Measurements from ENCODE around the gene FAM120A. TPM values are rescaled to one million over a fixed set of nuclear protein-coding genes. Genes with fewer than 3 reads are reported as not detected.

FAM120A gene
- total and polyA plus RNA-seq, 2 donors (not counting 1 experiment from before 2014, with no cell fraction given) = 85.8 to 136 TPM

GRCh38 chr9:93505541-93506132, 54.2 kb downstream of the FAM120A start:
- TF ChIP-seq EZH2 (IDR thresholded peaks at IDR 0.05; ENCODE audit: low read length, missing control alignments) (no peak), CTCF (conservative IDR thresholded peaks at IDR 0.05 in 1 of 2, IDR thresholded peaks at IDR 0.05 in 1 of 2; ENCODE audit: low read depth in 1 of 2, low read length in 2 of 2) (no peak)
- no peaks in the 10 kb centered on the region for H3K9me3 ChIP-seq (ENCODE audit: control insufficient read depth, insufficient read depth, low read depth, low read length)
- H3K4me2 ChIP-seq (ENCODE audit: extremely low read depth, insufficient read depth, low read length) = no peak overlapping the region
- H2AFZ ChIP-seq (ENCODE audit: low read length) = no peak overlapping the region
- DNase-seq (ENCODE audit: low read depth in 2 of 2) = no peak
- H3K27ac ChIP-seq (ENCODE audit: insufficient read depth, low read length) = no peak overlapping the region
- H3K9ac ChIP-seq (ENCODE audit: insufficient read depth, low read length) = no peak overlapping the region
- H3K36me3 ChIP-seq (ENCODE audit: control insufficient read depth, insufficient read depth, low read length) = no peaks in the 10 kb centered on the region
- H3K27me3 ChIP-seq (ENCODE audit: control insufficient read depth, insufficient read depth, low read length) = no peaks in the 10 kb centered on the region
- H3K4me1 ChIP-seq (ENCODE audit: control insufficient read depth, extremely low read depth, insufficient read depth, low read length) = peaks cover under 1% of the 10 kb centered on the region
- H4K20me1 ChIP-seq (ENCODE audit: control insufficient read depth, extremely low read depth, insufficient read depth, low read length) = no peaks in the 10 kb centered on the region
- peaks cover 54% of the 10 kb centered on the region for H3K79me2 ChIP-seq (ENCODE audit: control insufficient read depth, insufficient read depth, low read length)
- H3K4me3 ChIP-seq (replicated peaks in 1 of 4; ENCODE audit: control extremely low read depth in 1 of 4, insufficient read depth in 1 of 4, low read depth in 3 of 4, low read length in 4 of 4) = no peak overlapping the region

DNA sequence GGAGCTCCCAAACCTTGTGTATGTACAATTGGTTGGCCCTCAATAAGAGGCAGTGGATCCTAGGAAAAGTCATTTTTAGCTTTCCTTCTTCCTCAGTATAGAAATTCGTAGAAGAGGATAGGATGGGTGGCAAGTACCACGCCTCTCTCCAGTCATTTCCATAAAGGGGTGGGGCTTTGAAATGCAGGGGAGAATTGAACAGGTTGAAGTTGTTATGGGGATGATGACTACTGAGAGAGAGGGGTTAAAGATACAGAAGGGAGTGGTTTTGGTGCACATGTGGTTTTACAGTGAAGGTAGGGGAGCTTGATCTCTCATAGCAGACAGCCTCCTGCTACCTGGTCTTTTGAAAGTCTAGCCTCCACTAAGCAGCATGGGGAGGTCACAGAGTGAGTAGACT, 56.3 kb downstream of the FAM120A start:
- no peak for DNase-seq (ENCODE audit: low read depth in 2 of 2)
- peaks cover 11% of the 10 kb centered on the region for H3K4me1 ChIP-seq (ENCODE audit: control insufficient read depth, extremely low read depth, insufficient read depth, low read length)
- no peaks in the 10 kb centered on the region for H3K9me3 ChIP-seq (ENCODE audit: control insufficient read depth, insufficient read depth, low read depth, low read length)
- H3K36me3 ChIP-seq (ENCODE audit: control insufficient read depth, insufficient read depth, low read length) = no peaks in the 10 kb centered on the region
- H3K27me3 ChIP-seq (ENCODE audit: control insufficient read depth, insufficient read depth, low read length) = no peaks in the 10 kb centered on the region
- no peak for TF ChIP-seq EZH2 (IDR thresholded peaks at IDR 0.05; ENCODE audit: low read length, missing control alignments)
- no peak for TF ChIP-seq CTCF (conservative IDR thresholded peaks at IDR 0.05 in 1 of 2, IDR thresholded peaks at IDR 0.05 in 1 of 2; ENCODE audit: low read depth in 1 of 2, low read length in 2 of 2)
- peaks cover 50% of the 10 kb centered on the region for H3K79me2 ChIP-seq (ENCODE audit: control insufficient read depth, insufficient read depth, low read length)
- H3K4me2 ChIP-seq (ENCODE audit: extremely low read depth, insufficient read depth, low read length) = no peak overlapping the region
- no peaks in the 10 kb centered on the region for H4K20me1 ChIP-seq (ENCODE audit: control insufficient read depth, extremely low read depth, insufficient read depth, low read length)
- H3K27ac ChIP-seq (ENCODE audit: insufficient read depth, low read length) = no peak overlapping the region
- no peak overlapping the region for H3K4me3 ChIP-seq (replicated peaks in 1 of 4; ENCODE audit: control extremely low read depth in 1 of 4, insufficient read depth in 1 of 4, low read depth in 3 of 4, low read length in 4 of 4)
- H3K9ac ChIP-seq (ENCODE audit: insufficient read depth, low read length) = no peak overlapping the region
- no peak overlapping the region for H2AFZ ChIP-seq (ENCODE audit: low read length)

DNA sequence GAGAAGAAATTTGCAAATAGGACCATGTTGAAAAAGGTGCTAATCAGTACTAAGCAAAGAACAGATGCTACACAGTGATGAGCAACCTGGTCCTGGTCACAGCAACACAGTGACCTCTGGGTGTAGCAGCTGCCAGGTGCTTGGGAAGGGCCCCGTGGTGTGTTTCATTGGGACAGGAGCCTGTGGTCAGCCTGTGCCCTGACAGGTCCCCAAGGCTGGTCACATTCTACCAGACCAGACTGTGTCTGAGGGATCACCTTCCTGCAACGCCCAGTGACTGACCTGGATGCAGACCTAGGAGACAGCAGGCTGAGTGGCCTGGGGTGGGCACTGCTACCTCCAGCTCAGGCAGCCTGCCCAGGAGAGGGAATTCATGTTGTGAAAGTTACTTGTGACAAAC, 56.7 kb downstream of the FAM120A start:
- H3K9me3 ChIP-seq (ENCODE audit: control insufficient read depth, insufficient read depth, low read depth, low read length) = no peaks in the 10 kb centered on the region
- H3K27ac ChIP-seq (ENCODE audit: insufficient read depth, low read length) = no peak overlapping the region
- H3K36me3 ChIP-seq (ENCODE audit: control insufficient read depth, insufficient read depth, low read length) = no peaks in the 10 kb centered on the region
- peaks cover 11% of the 10 kb centered on the region for H3K4me1 ChIP-seq (ENCODE audit: control insufficient read depth, extremely low read depth, insufficient read depth, low read length)
- no peaks in the 10 kb centered on the region for H4K20me1 ChIP-seq (ENCODE audit: control insufficient read depth, extremely low read depth, insufficient read depth, low read length)
- H3K4me2 ChIP-seq (ENCODE audit: extremely low read depth, insufficient read depth, low read length) = no peak overlapping the region
- H3K79me2 ChIP-seq (ENCODE audit: control insufficient read depth, insufficient read depth, low read length) = peaks cover 50% of the 10 kb centered on the region
- DNase-seq (ENCODE audit: low read depth in 2 of 2) = no peak
- H3K27me3 ChIP-seq (ENCODE audit: control insufficient read depth, insufficient read depth, low read length) = no peaks in the 10 kb centered on the region
- H3K4me3 ChIP-seq (replicated peaks in 1 of 4; ENCODE audit: control extremely low read depth in 1 of 4, insufficient read depth in 1 of 4, low read depth in 3 of 4, low read length in 4 of 4) = no peak overlapping the region
- no peak overlapping the region for H3K9ac ChIP-seq (ENCODE audit: insufficient read depth, low read length)
- H2AFZ ChIP-seq (ENCODE audit: low read length) = no peak overlapping the region
- no peak for TF ChIP-seq CTCF (conservative IDR thresholded peaks at IDR 0.05 in 1 of 2, IDR thresholded peaks at IDR 0.05 in 1 of 2; ENCODE audit: low read depth in 1 of 2, low read length in 2 of 2)
- TF ChIP-seq EZH2 (IDR thresholded peaks at IDR 0.05; ENCODE audit: low read length, missing control alignments) = no peak

Data from fibroblast of lung (primary cell).